Smooth muscle cell of the coronary artery (primary cell): ENCODE data around the gene BBS7. TPM values are rescaled to one million over a fixed set of nuclear protein-coding genes. Genes with fewer than 3 reads are reported as not detected.

Experiments used
- total RNA-seq: library from RNA; depleted of rRNA; stranded (reverse); fragments of >200 nt; gene quantifications from 2 replicates; pipeline ENCODE4 v1.2.3, GENCODE V29; 2014; ENCODE audit warnings: low replicate concordance

The BBS7 gene, protein sequence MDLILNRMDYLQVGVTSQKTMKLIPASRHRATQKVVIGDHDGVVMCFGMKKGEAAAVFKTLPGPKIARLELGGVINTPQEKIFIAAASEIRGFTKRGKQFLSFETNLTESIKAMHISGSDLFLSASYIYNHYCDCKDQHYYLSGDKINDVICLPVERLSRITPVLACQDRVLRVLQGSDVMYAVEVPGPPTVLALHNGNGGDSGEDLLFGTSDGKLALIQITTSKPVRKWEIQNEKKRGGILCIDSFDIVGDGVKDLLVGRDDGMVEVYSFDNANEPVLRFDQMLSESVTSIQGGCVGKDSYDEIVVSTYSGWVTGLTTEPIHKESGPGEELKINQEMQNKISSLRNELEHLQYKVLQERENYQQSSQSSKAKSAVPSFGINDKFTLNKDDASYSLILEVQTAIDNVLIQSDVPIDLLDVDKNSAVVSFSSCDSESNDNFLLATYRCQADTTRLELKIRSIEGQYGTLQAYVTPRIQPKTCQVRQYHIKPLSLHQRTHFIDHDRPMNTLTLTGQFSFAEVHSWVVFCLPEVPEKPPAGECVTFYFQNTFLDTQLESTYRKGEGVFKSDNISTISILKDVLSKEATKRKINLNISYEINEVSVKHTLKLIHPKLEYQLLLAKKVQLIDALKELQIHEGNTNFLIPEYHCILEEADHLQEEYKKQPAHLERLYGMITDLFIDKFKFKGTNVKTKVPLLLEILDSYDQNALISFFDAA
- total RNA-seq, result 15.8 and 26.7 TPM in 2 replicates

DNA sequence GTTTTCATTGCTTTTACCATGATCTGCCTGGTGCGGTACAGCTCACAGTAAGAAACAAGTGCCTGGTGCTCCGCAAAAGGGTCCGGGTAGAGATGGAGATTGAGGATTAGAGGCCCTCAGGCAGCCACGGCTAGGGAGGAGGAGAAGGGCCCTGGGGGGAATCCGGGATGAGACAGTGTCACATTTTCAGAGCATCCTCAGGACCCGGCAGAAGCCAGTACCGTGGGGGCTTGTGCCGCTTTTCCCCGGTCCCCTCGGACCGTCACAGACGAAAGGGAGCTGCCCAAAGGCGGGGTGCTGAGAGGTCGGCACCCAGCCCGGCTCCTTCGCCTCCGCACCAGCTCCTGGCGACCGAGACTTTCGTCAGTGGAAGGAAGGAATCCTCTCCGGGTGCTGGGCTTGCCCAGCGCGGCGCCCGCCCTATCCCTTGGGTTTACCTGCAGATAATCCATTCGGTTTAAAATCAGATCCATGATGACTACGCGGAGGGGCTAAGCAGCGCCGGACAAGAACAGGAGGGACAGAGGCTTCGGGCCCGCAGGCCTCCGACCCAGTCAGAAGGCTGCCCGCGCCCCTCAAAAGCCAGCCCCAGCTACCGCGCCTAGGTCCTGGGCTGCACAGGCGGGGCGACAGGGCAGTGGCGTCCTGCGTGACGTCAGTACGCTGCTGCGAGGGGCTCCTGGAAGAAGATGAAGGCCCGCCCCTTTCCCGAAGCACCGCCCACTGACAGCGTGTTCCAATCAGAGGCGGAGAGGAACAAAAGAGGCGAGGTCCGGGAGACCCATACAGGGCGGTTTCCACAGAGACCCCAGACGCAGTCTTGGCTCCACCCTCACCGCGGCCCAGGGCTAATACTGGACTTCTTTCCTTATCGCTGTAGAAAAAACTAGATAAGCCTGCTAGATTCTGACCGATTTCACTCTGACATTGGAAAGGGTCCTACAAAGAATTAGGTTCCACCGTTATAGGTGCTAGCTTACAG, at the start of gene BBS7:
TSS of gene BBS7 (minus strand) at position 634 of the 982 bp plus-strand sequence. CDS start at position 473, 161 bp downstream.

DNA sequence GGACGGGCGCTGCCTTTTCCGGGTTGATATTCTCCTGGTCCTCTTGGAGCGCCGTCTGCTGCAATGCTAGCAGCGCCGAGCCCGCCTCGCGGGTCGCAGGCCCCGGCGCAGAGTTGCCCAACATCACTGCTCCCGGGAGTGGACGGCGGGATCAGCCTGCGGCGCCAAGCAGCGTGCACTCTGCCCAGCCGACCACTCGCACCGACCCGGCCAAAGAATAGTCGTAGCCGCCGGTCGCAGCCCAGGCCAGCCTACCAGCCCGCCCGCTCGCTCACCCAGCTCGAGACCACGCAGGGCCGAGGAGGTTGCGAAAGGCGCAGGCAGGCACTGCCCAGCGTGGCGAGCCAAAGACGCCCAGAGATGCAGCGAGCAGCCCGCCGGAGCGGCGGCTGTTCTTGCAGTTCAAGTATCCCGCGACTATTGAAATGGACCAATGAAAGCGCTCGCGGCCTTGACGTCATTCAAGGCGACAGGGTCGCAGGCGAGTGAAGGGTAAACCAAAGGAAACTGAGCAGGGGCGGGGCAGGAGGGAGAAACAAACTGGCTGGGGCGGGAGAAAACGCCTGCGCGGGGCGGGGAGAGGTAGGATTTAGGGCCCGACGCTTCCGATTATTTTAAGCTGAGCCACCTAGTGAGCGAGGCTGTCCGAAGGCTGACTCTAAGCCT, 46.6 kb downstream of the BBS7 start, which contains the start of gene CCNA2:
TSS of gene CCNA2 (minus strand) at position 379 of the 666 bp plus-strand sequence. CDS start at position 124, 255 bp downstream.

DNA sequence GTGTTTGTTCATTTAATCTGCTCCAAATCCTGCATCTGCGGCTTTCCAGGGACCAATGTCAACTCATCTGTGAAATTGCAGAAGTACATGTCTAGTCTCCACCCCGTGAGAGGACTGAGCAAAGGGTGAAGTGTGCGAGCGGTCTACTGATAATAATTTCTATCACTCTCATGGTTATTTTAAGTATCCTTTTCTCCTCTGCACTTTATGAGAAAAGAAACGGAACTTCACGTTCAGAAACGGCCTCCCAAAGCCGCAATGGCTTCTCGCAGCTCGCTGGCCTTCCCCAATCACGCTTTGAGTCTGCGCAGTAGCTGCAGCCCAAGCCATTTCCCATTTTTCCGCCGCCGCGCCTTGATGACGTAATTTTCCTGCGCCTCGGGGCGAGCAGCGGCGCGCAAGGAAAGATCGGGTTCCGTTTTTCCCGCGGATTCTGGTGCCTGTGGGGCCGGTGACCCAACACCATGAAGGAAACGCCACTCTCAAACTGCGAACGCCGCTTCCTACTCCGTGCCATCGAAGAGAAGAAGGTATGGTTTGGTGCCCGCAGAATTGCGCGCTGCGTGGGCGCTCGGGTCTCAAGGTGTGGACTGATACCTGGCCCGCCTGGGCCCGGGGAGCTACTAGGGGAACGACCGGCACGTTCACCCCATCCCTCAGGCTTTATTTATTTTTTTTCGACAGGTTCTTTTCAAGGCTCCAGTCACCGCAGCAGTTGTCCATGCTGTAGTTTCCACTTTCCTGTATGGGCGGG, 69.1 kb downstream of the BBS7 start, which contains the start of gene EXOSC9:
TSS of gene EXOSC9 (plus strand) at position 363 of the 754 bp plus-strand sequence. CDS start at position 465, 102 bp downstream.

Other genes starting within 250 kb of the BBS7 start
- gene ANXA5, start 173.5 kb downstream of the BBS7 start, total RNA-seq, result 738 and 830 TPM in 2 replicates
- gene SMIM43, start 105.3 kb downstream of the BBS7 start, total RNA-seq, result 0.23 and 3.2 TPM in 2 replicates
- gene EXOSC9, start 69.2 kb downstream of the BBS7 start, total RNA-seq, result 20.6 and 30.1 TPM in 2 replicates
- gene CCNA2, start 46.6 kb downstream of the BBS7 start, total RNA-seq, result 0.82 and 14.1 TPM in 2 replicates
- gene TRPC3, start 81.6 kb upstream of the BBS7 start, total RNA-seq, result under 0.01 and 0.59 TPM in 2 replicates